Heart left ventricle (tissue), 13 donors: Measurements from ENCODE around the gene SLC44A1.

ENCODE experiments used
- POLR2A ChIP-seq, 2 donors: fragments of 450-650 bp; IDR thresholded peaks; one replicate each; pipeline ENCODE4 v1.6.1; 2017; ENCODE audit warnings: antibody characterized with exemption in 2 of 2, mild to moderate bottlenecking in 2 of 2, moderate library complexity in 2 of 2
- TF ChIP-seq, protein P1 (sequence below), 12 donors: fragments of 200-600 bp; sonication (generic) in 4 of 12; IDR thresholded peaks; one replicate each; pipeline versions ENCODE4 v1.5.0 to v1.8.0; 2018 to 2022; ENCODE audit warnings: antibody characterized with exemption in 12 of 12, mild to moderate bottlenecking in 5 of 12
- donor health status: ischemic (EF 13 %, LVEDD 7.1; RV severe dilation, severe dysfunction).
- donor health status: DM: no; HTN: yes; CAD: no.
- donor health status: DM: no; HTN: no; CAD: no.
- donor health status: ischemic (EF 25% LVEDD 6.9; RV normal size, moderate dysfunction).
- donor health status: ischemic (EF 25% LVEDD 5.7; RV mildly dilated, moderate dysfunction).
- donor health status: ischemic (EF 35%, LVEDD 5.7; RV mildly dilated, moderate dysfunction).
- donor health status: nonischemic (EF 11% LVEDD 7.7; RV severe dilation, severe dysfunction).
- donor health status: DM: yes; HTN: yes; CAD: no.
- donor health status: PGD.
- donor health status: ischemic (EF 29% LVEDD 5.4; RV normal size, mild dysfunction).
- donor health status: nonischemic (EF 23%, LVEDD 6.1; RV moderate dilation, normal function).

DNA sequence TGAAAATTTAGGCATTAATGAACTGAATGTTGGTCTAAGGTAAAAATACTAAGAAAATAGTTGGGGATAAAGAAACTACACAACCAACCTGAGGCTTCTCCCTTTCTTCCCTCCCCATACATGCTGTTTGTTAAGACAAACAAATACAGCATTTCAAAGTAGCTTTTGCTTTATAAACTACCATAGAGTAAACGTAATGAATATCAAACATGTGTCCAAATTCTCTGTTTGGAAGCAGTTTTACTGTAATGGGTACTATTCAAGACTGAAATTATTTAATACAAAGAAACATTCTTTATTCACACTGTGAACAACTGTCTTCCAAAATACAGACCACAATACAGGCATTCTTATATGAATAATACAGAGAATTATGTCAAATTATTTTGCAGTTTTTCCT is 52.0 kb downstream of the SLC44A1 start:
- TF ChIP-seq, protein P1, sequence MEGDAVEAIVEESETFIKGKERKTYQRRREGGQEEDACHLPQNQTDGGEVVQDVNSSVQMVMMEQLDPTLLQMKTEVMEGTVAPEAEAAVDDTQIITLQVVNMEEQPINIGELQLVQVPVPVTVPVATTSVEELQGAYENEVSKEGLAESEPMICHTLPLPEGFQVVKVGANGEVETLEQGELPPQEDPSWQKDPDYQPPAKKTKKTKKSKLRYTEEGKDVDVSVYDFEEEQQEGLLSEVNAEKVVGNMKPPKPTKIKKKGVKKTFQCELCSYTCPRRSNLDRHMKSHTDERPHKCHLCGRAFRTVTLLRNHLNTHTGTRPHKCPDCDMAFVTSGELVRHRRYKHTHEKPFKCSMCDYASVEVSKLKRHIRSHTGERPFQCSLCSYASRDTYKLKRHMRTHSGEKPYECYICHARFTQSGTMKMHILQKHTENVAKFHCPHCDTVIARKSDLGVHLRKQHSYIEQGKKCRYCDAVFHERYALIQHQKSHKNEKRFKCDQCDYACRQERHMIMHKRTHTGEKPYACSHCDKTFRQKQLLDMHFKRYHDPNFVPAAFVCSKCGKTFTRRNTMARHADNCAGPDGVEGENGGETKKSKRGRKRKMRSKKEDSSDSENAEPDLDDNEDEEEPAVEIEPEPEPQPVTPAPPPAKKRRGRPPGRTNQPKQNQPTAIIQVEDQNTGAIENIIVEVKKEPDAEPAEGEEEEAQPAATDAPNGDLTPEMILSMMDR (IDR thresholded peaks at IDR 0.05) = no peak
- TF ChIP-seq POLR2A (IDR thresholded peaks at IDR 0.05) = no peak
